Activated T-cell treated with anti-CD3 and anti-CD28 coated beads, Interleukin-2, amount 50 U/mL, for 4 hours (primary cell): ENCODE data around the gene KIF21A. TPM values are rescaled to one million over a fixed set of nuclear protein-coding genes. Genes with fewer than 3 reads are reported as not detected.
A peak's percentile ranks its signal among the peaks of the same experiment; 100 is the strongest.

ENCODE experiments used
- ATAC-seq, 2 donors: fragments of 200-7000 bp; cut with Tn5 transposase; one replicate each; pipeline ENCODE4 v1.10.0; 2021
- DNase-seq: peaks from one replicate; pipeline ENCODE4 v3.0.0-alpha.2; 2020
- H3K27me3 Mint-ChIP-seq: one replicate; pipeline ENCODE4 v1.8.0; 2021; ENCODE audit warnings: low read depth, mixed read lengths
- H3K36me3 Mint-ChIP-seq: one replicate; pipeline ENCODE4 v1.8.0; 2022; ENCODE audit warnings: mixed read lengths; ENCODE audit not compliant: insufficient read depth
- H3K4me1 Mint-ChIP-seq: one replicate; pipeline ENCODE4 v1.8.0; 2021; ENCODE audit warnings: low read depth, mixed read lengths
- H3K4me3 Mint-ChIP-seq: one replicate; pipeline ENCODE4 v1.8.0; 2021; ENCODE audit warnings: mild to moderate bottlenecking, moderate library complexity, mixed read lengths
- H3K9me3 Mint-ChIP-seq: one replicate; pipeline ENCODE4 v1.8.0; 2021; ENCODE audit warnings: mixed read lengths
- total RNA-seq, 3 donors: library from RNA; stranded (reverse); gene quantifications; one replicate each; pipeline ENCODE4 v1.2.1, GENCODE V29; 2021

KIF21A gene
- total RNA-seq, 3 donors from 2014 or later, result 22.4 to 27.8 (median 25.2) TPM

- Mint-ChIP-seq H3K4me1 (no peaks in the 10 kb centered on the region), H3K9me3 (no peaks in the 10 kb centered on the region), H3K36me3 (peaks cover 36% of the 10 kb centered on the region), H3K27me3 (no peaks in the 10 kb centered on the region), H3K4me3 (no peak overlapping the region)
- ATAC-seq, result no peak
- DNase-seq, result no peak
Measured at GRCh38 chr12:39359645-39360044, 83.3 kb downstream of the KIF21A start.

GRCh38 chr12:39357041-39357440 is 85.9 kb downstream of the KIF21A start:
- Mint-ChIP-seq H3K36me3 (peaks cover 29% of the 10 kb centered on the region), H3K27me3 (no peaks in the 10 kb centered on the region), H3K4me1 (no peaks in the 10 kb centered on the region), H3K9me3 (no peaks in the 10 kb centered on the region), H3K4me3 (no peak overlapping the region)
- DNase-seq (no peak), ATAC-seq (no peak)

GRCh38 chr12:39355841-39356240 is 87.1 kb downstream of the KIF21A start:
- H3K36me3 Mint-ChIP-seq, result peaks cover 29% of the 10 kb centered on the region
- ATAC-seq (no peak), DNase-seq (no peak)
- H3K9me3 Mint-ChIP-seq, result no peaks in the 10 kb centered on the region
- no peak overlapping the region for H3K4me3 Mint-ChIP-seq
- no peaks in the 10 kb centered on the region for H3K27me3 Mint-ChIP-seq
- no peaks in the 10 kb centered on the region for H3K4me1 Mint-ChIP-seq

GRCh38 chr12:39354955-39355354 is 88.0 kb downstream of the KIF21A start:
- H3K9me3 Mint-ChIP-seq, result no peaks in the 10 kb centered on the region
- no peak overlapping the region for H3K4me3 Mint-ChIP-seq
- ATAC-seq, result no peak
- DNase-seq, result no peak
- H3K36me3 Mint-ChIP-seq, result peaks cover 31% of the 10 kb centered on the region
- no peaks in the 10 kb centered on the region for H3K4me1 Mint-ChIP-seq
- no peaks in the 10 kb centered on the region for H3K27me3 Mint-ChIP-seq

GRCh38 chr12:39352471-39353017 is 90.4 kb downstream of the KIF21A start:
- H3K4me1 Mint-ChIP-seq, result no peaks in the 10 kb centered on the region
- H3K36me3 Mint-ChIP-seq, result peaks cover 32% of the 10 kb centered on the region
- ATAC-seq, result no peak
- no peak overlapping the region for H3K4me3 Mint-ChIP-seq
- DNase-seq, result no peak
- no peaks in the 10 kb centered on the region for H3K9me3 Mint-ChIP-seq
- H3K27me3 Mint-ChIP-seq, result no peaks in the 10 kb centered on the region

- peaks cover 23% of the 10 kb centered on the region for H3K36me3 Mint-ChIP-seq
- H3K4me3 Mint-ChIP-seq, result no peak overlapping the region
- H3K9me3 Mint-ChIP-seq, result no peaks in the 10 kb centered on the region
- no peaks in the 10 kb centered on the region for H3K4me1 Mint-ChIP-seq
- ATAC-seq (no peak), DNase-seq (no peak)
- no peaks in the 10 kb centered on the region for H3K27me3 Mint-ChIP-seq
Measured at GRCh38 chr12:39351153-39351552, 91.8 kb downstream of the KIF21A start.

GRCh38 chr12:39348941-39349626 is 93.8 kb downstream of the KIF21A start:
- Mint-ChIP-seq H3K9me3 (no peaks in the 10 kb centered on the region), H3K27me3 (no peaks in the 10 kb centered on the region), H3K4me3 (no peak overlapping the region), H3K4me1 (no peaks in the 10 kb centered on the region), H3K36me3 (peaks cover 16% of the 10 kb centered on the region)
- ATAC-seq (no peak), DNase-seq (no peak)

- no peaks in the 10 kb centered on the region for H3K27me3 Mint-ChIP-seq
- ATAC-seq, result no peak
- H3K36me3 Mint-ChIP-seq, result peaks cover 16% of the 10 kb centered on the region
- DNase-seq, result no peak
- H3K9me3 Mint-ChIP-seq, result no peaks in the 10 kb centered on the region
- H3K4me1 Mint-ChIP-seq, result no peaks in the 10 kb centered on the region
- H3K4me3 Mint-ChIP-seq, result no peak overlapping the region
Measured at GRCh38 chr12:39348523-39348922, 94.4 kb downstream of the KIF21A start.

- no peak for DNase-seq
- Mint-ChIP-seq H3K4me1 (peaks cover 2% of the 10 kb centered on the region), H3K36me3 (peaks cover 15% of the 10 kb centered on the region), H3K27me3 (no peaks in the 10 kb centered on the region), H3K9me3 (no peaks in the 10 kb centered on the region), H3K4me3 (no peak overlapping the region)
- no peak for ATAC-seq
Measured at GRCh38 chr12:39344926-39345325, 98.0 kb downstream of the KIF21A start.

GRCh38 chr12:39343665-39344064 is 99.3 kb downstream of the KIF21A start:
- DNase-seq (no peak), ATAC-seq (no peak)
- peaks cover 2% of the 10 kb centered on the region for H3K4me1 Mint-ChIP-seq
- no peaks in the 10 kb centered on the region for H3K27me3 Mint-ChIP-seq
- no peaks in the 10 kb centered on the region for H3K9me3 Mint-ChIP-seq
- H3K36me3 Mint-ChIP-seq, result peaks cover 17% of the 10 kb centered on the region
- no peak overlapping the region for H3K4me3 Mint-ChIP-seq

- Mint-ChIP-seq H3K9me3 (no peaks in the 10 kb centered on the region), H3K4me3 (no peak overlapping the region), H3K36me3 (peaks cover 15% of the 10 kb centered on the region), H3K4me1 (peaks cover 2% of the 10 kb centered on the region), H3K27me3 (no peaks in the 10 kb centered on the region)
- no peak for DNase-seq
- no peak for ATAC-seq
Measured at GRCh38 chr12:39341761-39342160, 101.2 kb downstream of the KIF21A start.

GRCh38 chr12:39341179-39341578 is 101.7 kb downstream of the KIF21A start:
- Mint-ChIP-seq H3K9me3 (no peaks in the 10 kb centered on the region), H3K4me1 (peaks cover 2% of the 10 kb centered on the region), H3K36me3 (peaks cover 15% of the 10 kb centered on the region), H3K4me3 (no peak overlapping the region), H3K27me3 (no peaks in the 10 kb centered on the region)
- ATAC-seq (peak in 1 of 2 donors; percentile 59), DNase-seq (no peak)

- no peaks in the 10 kb centered on the region for H3K27me3 Mint-ChIP-seq
- no peaks in the 10 kb centered on the region for H3K9me3 Mint-ChIP-seq
- peaks cover 20% of the 10 kb centered on the region for H3K4me1 Mint-ChIP-seq
- H3K36me3 Mint-ChIP-seq, result peaks cover 31% of the 10 kb centered on the region
- ATAC-seq, result no peak
- DNase-seq, result no peak
- H3K4me3 Mint-ChIP-seq, result no peak overlapping the region
Measured at GRCh38 chr12:39332661-39333175, 110.2 kb downstream of the KIF21A start.

GRCh38 chr12:39331539-39332261 is 111.2 kb downstream of the KIF21A start:
- DNase-seq (no peak), ATAC-seq (no peak)
- Mint-ChIP-seq H3K27me3 (no peaks in the 10 kb centered on the region), H3K4me3 (peak overlapping the region; percentile 2), H3K4me1 (peaks cover 20% of the 10 kb centered on the region), H3K36me3 (peaks cover 28% of the 10 kb centered on the region), H3K9me3 (no peaks in the 10 kb centered on the region)

GRCh38 chr12:39329876-39330275 is 113.0 kb downstream of the KIF21A start:
- no peak for DNase-seq
- Mint-ChIP-seq H3K4me3 (no peak overlapping the region), H3K27me3 (no peaks in the 10 kb centered on the region), H3K36me3 (peaks cover 26% of the 10 kb centered on the region), H3K4me1 (peaks cover 20% of the 10 kb centered on the region), H3K9me3 (no peaks in the 10 kb centered on the region)
- ATAC-seq, result no peak
